H9 (cell line): ENCODE measurements around the gene MS4A6E. TPM values are rescaled to one million over a fixed set of nuclear protein-coding genes. Genes with fewer than 3 reads are reported as not detected.

Source experiments
- DNase-seq: peaks from one replicate; pipeline ENCODE4 v3.0.0-alpha.2; 2017
- H2AFZ ChIP-seq: one replicate; pipeline ENCODE4 v1.6.1; 2013; ENCODE audit warnings: mild to moderate bottlenecking, low read length, control low read depth, moderate library complexity
- H2AK5ac ChIP-seq: 2 replicates; pipeline ENCODE4 v1.6.1; 2013; ENCODE audit warnings: low read length, control low read depth, mixed read lengths; ENCODE audit not compliant: insufficient read length
- H2BK120ac ChIP-seq: one replicate; pipeline ENCODE4 v1.6.1; 2013; ENCODE audit warnings: low read depth, mild to moderate bottlenecking, low read length, control low read depth, inconsistent platforms; ENCODE audit not compliant: poor library complexity, severe bottlenecking
- H2BK12ac ChIP-seq: 2 replicates; pipeline ENCODE4 v1.6.1; 2013; ENCODE audit warnings: low read length, control low read depth, mixed read lengths, low read depth; ENCODE audit not compliant: insufficient read length
- H2BK15ac ChIP-seq: 2 replicates; pipeline ENCODE4 v1.6.1; 2013; ENCODE audit warnings: low read depth, low read length, control low read depth
- H2BK20ac ChIP-seq: one replicate; pipeline ENCODE4 v1.6.1; 2013; ENCODE audit warnings: low read depth, mild to moderate bottlenecking, low read length, control low read depth, inconsistent platforms; ENCODE audit not compliant: poor library complexity, severe bottlenecking
- H2BK5ac ChIP-seq: 2 replicates; pipeline ENCODE4 v1.6.1; 2013; ENCODE audit warnings: low read length, control low read depth, mixed read lengths; ENCODE audit not compliant: insufficient read length
- H3K14ac ChIP-seq: 2 replicates; pipeline ENCODE4 v1.6.1; 2013; ENCODE audit warnings: low read length, control low read depth; ENCODE audit not compliant: insufficient read depth
- H3K18ac ChIP-seq: 2 replicates; pipeline ENCODE4 v1.6.1; 2013; ENCODE audit warnings: low read depth, mild to moderate bottlenecking, mixed read lengths, low read length, control low read depth; ENCODE audit not compliant: insufficient read length
- H3K23ac ChIP-seq: 2 replicates; pipeline ENCODE4 v1.6.1; 2013; ENCODE audit warnings: low read length, control low read depth, mixed read lengths, low read depth; ENCODE audit not compliant: insufficient read length
- H3K23me2 ChIP-seq: 2 replicates; pipeline ENCODE4 v1.6.1; 2013; ENCODE audit warnings: low read depth, mild to moderate bottlenecking, mixed read lengths, low read length, control low read depth; ENCODE audit not compliant: insufficient read length, poor library complexity, severe bottlenecking
- H3K27ac ChIP-seq: 2 replicates; pipeline ENCODE4 v1.5.1; 2013; ENCODE audit warnings: low read length, control low read depth, mixed read lengths, low read depth; ENCODE audit not compliant: insufficient read length
- H3K27me3 ChIP-seq: 2 replicates; pipeline ENCODE4 v1.6.1; 2013; ENCODE audit warnings: low read length, control low read depth, inconsistent platforms; ENCODE audit not compliant: insufficient read depth
- H3K4ac ChIP-seq: 2 replicates; pipeline ENCODE4 v1.6.1; 2013; ENCODE audit warnings: low read depth, mild to moderate bottlenecking, control low read depth, inconsistent platforms, low read length, moderate library complexity
- H3K4me1 ChIP-seq: 2 replicates; pipeline ENCODE4 v1.6.1; 2013; ENCODE audit warnings: low read length, control low read depth, inconsistent platforms; ENCODE audit not compliant: insufficient read depth
- H3K4me2 ChIP-seq: 2 replicates; pipeline ENCODE4 v1.6.1; 2013; ENCODE audit warnings: low read length, control low read depth, mixed read lengths; ENCODE audit not compliant: insufficient read length, insufficient read depth
- H3K56ac ChIP-seq: 2 replicates; pipeline ENCODE4 v1.6.1; 2013; ENCODE audit warnings: low read depth, mild to moderate bottlenecking, mixed read lengths, low read length, control low read depth; ENCODE audit not compliant: insufficient read length
- H3K79me1 ChIP-seq: 2 replicates; pipeline ENCODE4 v1.6.1; 2013; ENCODE audit warnings: low read depth, mild to moderate bottlenecking, moderate library complexity, low read length, control low read depth, inconsistent platforms; ENCODE audit not compliant: insufficient read depth, poor library complexity, severe bottlenecking
- H3K79me2 ChIP-seq: 2 replicates; pipeline ENCODE4 v1.6.1; 2013; ENCODE audit warnings: low read length, control low read depth, inconsistent platforms; ENCODE audit not compliant: insufficient read depth
- H3K9ac ChIP-seq: 2 replicates; pipeline ENCODE4 v1.6.1; 2013; ENCODE audit warnings: low read length, control low read depth, mixed read lengths; ENCODE audit not compliant: insufficient read length; ENCODE audit errors: extremely low read depth
- H3K9me3 ChIP-seq: one replicate; pipeline ENCODE4 v1.6.1; 2013; ENCODE audit warnings: low read depth, low read length, inconsistent platforms; ENCODE audit not compliant: control insufficient read depth
- H3T11ph ChIP-seq: one replicate; pipeline ENCODE4 v1.6.1; 2013; ENCODE audit warnings: mild to moderate bottlenecking, low read length, control low read depth, inconsistent platforms
- H4K20me1 ChIP-seq: one replicate; pipeline ENCODE4 v1.6.1; 2013; ENCODE audit not compliant: control insufficient read depth, insufficient read length, insufficient read depth
- H4K5ac ChIP-seq: 2 replicates; pipeline ENCODE4 v1.6.1; 2013; ENCODE audit warnings: low read depth, mild to moderate bottlenecking, mixed read lengths, low read length, control low read depth; ENCODE audit not compliant: insufficient read length
- H4K8ac ChIP-seq: replicated peaks from 2 replicates; pipeline ENCODE4 v1.6.1; 2013; ENCODE audit warnings: low read length, control low read depth, mixed read lengths, low read depth; ENCODE audit not compliant: insufficient read length
- H4K91ac ChIP-seq: 2 replicates; pipeline ENCODE4 v1.6.1; 2013; ENCODE audit warnings: low read depth, mild to moderate bottlenecking, moderate library complexity, mixed read lengths, low read length, control low read depth; ENCODE audit not compliant: insufficient read length
- H3K27ac Mint-ChIP-seq, 3 experiments: 2 replicates in 2 of 3; 3 replicates in 1 of 3; pipeline ENCODE4 v1.8.0; 2020 to 2021; ENCODE audit warnings: mixed read lengths in 3 of 3, mild to moderate bottlenecking in 1 of 3, moderate library complexity in 1 of 3
- H3K27me3 Mint-ChIP-seq: 2 replicates; pipeline ENCODE4 v1.8.0; 2021; ENCODE audit warnings: low read depth, mild to moderate bottlenecking, moderate library complexity, mixed read lengths
- H3K36me3 Mint-ChIP-seq, 3 experiments: 2 replicates in 2 of 3; 3 replicates in 1 of 3; pipeline ENCODE4 v1.8.0; 2020 to 2021; ENCODE audit warnings: low read depth in 3 of 3, mixed read lengths in 3 of 3; ENCODE audit not compliant: insufficient read depth in 1 of 3
- H3K4me1 Mint-ChIP-seq, 2 experiments: 2 replicates each; pipeline ENCODE4 v1.8.0; 2020; ENCODE audit warnings: mixed read lengths in 2 of 2
- H3K4me3 Mint-ChIP-seq, 2 experiments: 2 replicates in 1 of 2; 3 replicates in 1 of 2; pipeline ENCODE4 v1.8.0; 2020 to 2021; ENCODE audit warnings: mild to moderate bottlenecking in 2 of 2, mixed read lengths in 2 of 2, moderate library complexity in 1 of 2
- H3K9me3 Mint-ChIP-seq, 2 experiments: 2 replicates in 1 of 2; 3 replicates in 1 of 2; pipeline ENCODE4 v1.8.0; 2020; ENCODE audit warnings: mild to moderate bottlenecking in 2 of 2, mixed read lengths in 2 of 2, moderate library complexity in 1 of 2
- total RNA-seq: library from RNA; stranded (reverse); gene quantifications from 2 replicates; pipeline ENCODE4 v1.2.1, GENCODE V29; 2021
- TF ChIP-seq, protein P1 (sequence below): fragments of 200-600 bp; sonication (generic); conservative IDR thresholded peaks from 3 replicates; pipeline ENCODE4 v1.8.0; 2021; ENCODE audit warnings: antibody characterized with exemption, mild to moderate bottlenecking

Gene MS4A6E
- total RNA-seq, 1 experiment from 2014 or later = not detected

DNA sequence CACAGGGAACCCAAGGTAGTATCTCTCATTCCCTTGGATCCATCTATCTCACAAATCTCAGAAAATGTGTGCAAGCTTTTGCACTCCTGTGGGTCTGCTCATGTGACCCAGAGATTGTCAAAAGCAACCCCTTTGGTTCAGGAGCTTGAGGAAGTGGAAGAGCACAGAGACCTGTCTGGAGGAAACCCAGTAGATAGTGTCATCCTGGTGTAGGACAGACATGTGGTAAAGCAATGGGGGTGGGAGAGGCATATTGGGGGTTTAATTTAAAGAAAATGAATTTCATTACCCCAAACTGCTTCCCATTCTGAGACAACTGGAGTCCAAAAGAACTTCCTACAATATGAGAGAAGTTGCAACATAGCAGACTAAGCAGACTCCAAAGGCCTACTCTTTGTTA lies 63.4 kb downstream of the MS4A6E start:
- Mint-ChIP-seq H3K27me3 (no peaks in the 10 kb centered on the region), H3K4me3 (no peak overlapping the region), H3K27ac (no peak overlapping the region; a peak in 1 of 7 replicates), H3K9me3 (no peaks in the 10 kb centered on the region), H3K4me1 (peaks cover 3 to 4% of the 10 kb centered on the region in 2 experiments), H3K36me3 (no peaks in the 10 kb centered on the region)
- no peak overlapping the region for H3K14ac ChIP-seq
- H3K56ac ChIP-seq = no peak overlapping the region
- no peaks in the 10 kb centered on the region for H3K79me2 ChIP-seq
- no peak overlapping the region for H2BK15ac ChIP-seq
- no peak overlapping the region for H3K27ac ChIP-seq
- no peak overlapping the region for H3K18ac ChIP-seq
- H2BK120ac ChIP-seq = no peak overlapping the region
- TF ChIP-seq, protein P1, sequence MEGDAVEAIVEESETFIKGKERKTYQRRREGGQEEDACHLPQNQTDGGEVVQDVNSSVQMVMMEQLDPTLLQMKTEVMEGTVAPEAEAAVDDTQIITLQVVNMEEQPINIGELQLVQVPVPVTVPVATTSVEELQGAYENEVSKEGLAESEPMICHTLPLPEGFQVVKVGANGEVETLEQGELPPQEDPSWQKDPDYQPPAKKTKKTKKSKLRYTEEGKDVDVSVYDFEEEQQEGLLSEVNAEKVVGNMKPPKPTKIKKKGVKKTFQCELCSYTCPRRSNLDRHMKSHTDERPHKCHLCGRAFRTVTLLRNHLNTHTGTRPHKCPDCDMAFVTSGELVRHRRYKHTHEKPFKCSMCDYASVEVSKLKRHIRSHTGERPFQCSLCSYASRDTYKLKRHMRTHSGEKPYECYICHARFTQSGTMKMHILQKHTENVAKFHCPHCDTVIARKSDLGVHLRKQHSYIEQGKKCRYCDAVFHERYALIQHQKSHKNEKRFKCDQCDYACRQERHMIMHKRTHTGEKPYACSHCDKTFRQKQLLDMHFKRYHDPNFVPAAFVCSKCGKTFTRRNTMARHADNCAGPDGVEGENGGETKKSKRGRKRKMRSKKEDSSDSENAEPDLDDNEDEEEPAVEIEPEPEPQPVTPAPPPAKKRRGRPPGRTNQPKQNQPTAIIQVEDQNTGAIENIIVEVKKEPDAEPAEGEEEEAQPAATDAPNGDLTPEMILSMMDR = no peak
- no peaks in the 10 kb centered on the region for H3K9me3 ChIP-seq
- no peak overlapping the region for H3K4ac ChIP-seq
- no peaks in the 10 kb centered on the region for H3K23me2 ChIP-seq
- H2BK5ac ChIP-seq = no peak overlapping the region
- no peaks in the 10 kb centered on the region for H3K27me3 ChIP-seq
- no peaks in the 10 kb centered on the region for H3K79me1 ChIP-seq
- no peak overlapping the region for H4K5ac ChIP-seq
- DNase-seq = no peak
- H2AK5ac ChIP-seq = no peak overlapping the region
- no peaks in the 10 kb centered on the region for H4K20me1 ChIP-seq
- no peaks in the 10 kb centered on the region for H3K4me1 ChIP-seq
- H3K23ac ChIP-seq = no peak overlapping the region
- H2BK20ac ChIP-seq = no peak overlapping the region
- H2BK12ac ChIP-seq = no peak overlapping the region
- no peak overlapping the region for H3K9ac ChIP-seq
- H2AFZ ChIP-seq = no peak overlapping the region
- no peak overlapping the region for H4K8ac ChIP-seq
- no peak overlapping the region for H4K91ac ChIP-seq
- H3K4me2 ChIP-seq = no peak overlapping the region
- H3T11ph ChIP-seq = no peak overlapping the region

Other genes starting within 250 kb of the MS4A6E start
- not detected in 2 replicates for gene MS4A2, start 238.6 kb upstream of the MS4A6E start, total RNA-seq
- not detected in 2 replicates for gene MS4A6A, start 144.2 kb upstream of the MS4A6E start, total RNA-seq
- gene MS4A4E, start 84.1 kb upstream of the MS4A6E start, total RNA-seq = 0.42 TPM in 1 of 2 replicates, not detected in the other
- not detected in 2 replicates for gene MS4A4A, start 46.6 kb upstream of the MS4A6E start, total RNA-seq
- not detected in 2 replicates for gene MS4A7, start 51.3 kb downstream of the MS4A6E start, total RNA-seq
- gene MS4A14, start 69.2 kb downstream of the MS4A6E start, total RNA-seq = not detected in 2 replicates
- not detected in 2 replicates for gene MS4A5, start 102.3 kb downstream of the MS4A6E start, total RNA-seq
- gene MS4A1, start 128.6 kb downstream of the MS4A6E start, total RNA-seq = not detected in 2 replicates
- not detected in 2 replicates for gene MS4A12, start 165.5 kb downstream of the MS4A6E start, total RNA-seq
- gene MS4A13, start 188.1 kb downstream of the MS4A6E start, total RNA-seq = not detected in 2 replicates